Ectodermal cell (in vitro differentiated cells): Measurements from ENCODE around the gene TTC39A.

Source experiments
- H3K27ac ChIP-seq: 2 replicates; pipeline ENCODE4 v1.7.0; 2013; ENCODE audit warnings: mild to moderate bottlenecking, low read depth, low read length; ENCODE audit not compliant: insufficient read depth, poor library complexity, severe bottlenecking
- H3K27me3 ChIP-seq: 2 replicates; pipeline ENCODE4 v1.7.0; 2013; ENCODE audit warnings: mild to moderate bottlenecking, low read length; ENCODE audit not compliant: insufficient read depth, control insufficient read depth, poor library complexity, severe bottlenecking
- H3K36me3 ChIP-seq: one replicate; pipeline ENCODE4 v1.7.0; 2013; ENCODE audit warnings: low read length; ENCODE audit not compliant: control insufficient read depth, insufficient read depth
- H3K4me1 ChIP-seq: one replicate; pipeline ENCODE4 v1.7.0; 2013; ENCODE audit warnings: low read length; ENCODE audit not compliant: control insufficient read depth, insufficient read depth
- H3K4me3 ChIP-seq: 2 replicates; pipeline ENCODE4 v1.7.0; 2013; ENCODE audit warnings: low read depth, low read length, control low read depth; ENCODE audit not compliant: insufficient read depth
- H3K9me3 ChIP-seq: 2 replicates; pipeline ENCODE4 v1.7.0; 2013; ENCODE audit warnings: mild to moderate bottlenecking, low read length, moderate library complexity; ENCODE audit not compliant: control insufficient read depth
- WGBS, 2 experiments: methylation state at CpG; one replicate each; pipeline ENCODE4 v1.1.7; 2013; ENCODE audit warnings: missing lambda C conversion rate in 2 of 2; 5-methylcytosine and 5-hydroxymethylcytosine counted together

TTC39A gene

DNA sequence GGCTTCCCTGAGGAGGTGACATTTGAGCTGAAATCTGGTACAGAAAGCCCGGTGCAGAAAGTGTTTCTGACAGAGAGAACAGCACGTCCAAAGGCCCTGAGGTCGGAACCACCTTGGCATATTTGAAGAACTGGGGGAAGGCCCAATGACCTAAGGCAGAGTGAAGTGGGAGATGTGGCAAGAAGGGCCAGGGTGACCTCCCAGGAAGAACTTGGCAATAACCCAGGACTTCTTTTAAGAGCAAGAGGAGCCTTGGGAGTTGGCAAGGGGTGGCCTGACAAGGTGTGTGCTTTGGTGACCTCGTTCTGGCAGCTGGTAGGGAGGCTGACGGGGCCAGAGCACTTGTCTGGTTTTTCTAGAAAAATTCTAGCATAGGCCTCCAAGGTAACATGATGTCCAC is 23.4 kb downstream of the TTC39A start:
- Histone ChIP-seq H3K4me1 (no peaks in the 10 kb centered on the region), H3K9me3 (no peaks in the 10 kb centered on the region), H3K36me3 (no peaks in the 10 kb centered on the region), H3K27me3 (no peaks in the 10 kb centered on the region), H3K27ac (no peak overlapping the region), H3K4me3 (no peak overlapping the region)
- whole genome bisulfite sequencing, 2 experiments, result 94% methylated on average over 5 of the region's 5 CpGs

- WGBS, 2 experiments, result 85 to 90% methylated on average over 4 of the region's 4 CpGs
- H3K27ac ChIP-seq, result no peak overlapping the region
These were observed 25.0 kb downstream of the TTC39A start for GRCh38 chr1:51305371-51305823.

GRCh38 chr1:51304360-51304759 is 26.0 kb downstream of the TTC39A start:
- Histone ChIP-seq H3K36me3 (no peaks in the 10 kb centered on the region), H3K27ac (no peak overlapping the region), H3K27me3 (no peaks in the 10 kb centered on the region), H3K9me3 (no peaks in the 10 kb centered on the region), H3K4me3 (no peak overlapping the region), H3K4me1 (no peaks in the 10 kb centered on the region)
- WGBS, 2 experiments, result 88 to 95% methylated on average over 1 of the region's 1 CpG

More at GRCh38 chr1:51305371-51305823, 25.0 kb downstream of the TTC39A start:
- H3K27me3 ChIP-seq, result no peaks in the 10 kb centered on the region
- no peaks in the 10 kb centered on the region for H3K9me3 ChIP-seq
- H3K4me1 ChIP-seq, result no peaks in the 10 kb centered on the region
- no peak overlapping the region for H3K4me3 ChIP-seq
- no peaks in the 10 kb centered on the region for H3K36me3 ChIP-seq

GRCh38 chr1:51303751-51304251 is 26.6 kb downstream of the TTC39A start:
- H3K4me1 ChIP-seq, result no peaks in the 10 kb centered on the region
- H3K36me3 ChIP-seq, result no peaks in the 10 kb centered on the region
- 92% methylated on average over 7 to 8 of the region's 8 CpGs for WGBS, 2 experiments
- H3K9me3 ChIP-seq, result no peaks in the 10 kb centered on the region
- H3K4me3 ChIP-seq, result no peak overlapping the region
- no peak overlapping the region for H3K27ac ChIP-seq
- H3K27me3 ChIP-seq, result no peaks in the 10 kb centered on the region

GRCh38 chr1:51303315-51303714 is 27.0 kb downstream of the TTC39A start:
- no peaks in the 10 kb centered on the region for H3K36me3 ChIP-seq
- H3K27ac ChIP-seq, result no peak overlapping the region
- no peaks in the 10 kb centered on the region for H3K9me3 ChIP-seq
- no peak overlapping the region for H3K4me3 ChIP-seq
- WGBS, 2 experiments, result 79 to 85% methylated on average over 6 of the region's 6 CpGs
- H3K4me1 ChIP-seq, result no peaks in the 10 kb centered on the region
- H3K27me3 ChIP-seq, result no peaks in the 10 kb centered on the region

DNA sequence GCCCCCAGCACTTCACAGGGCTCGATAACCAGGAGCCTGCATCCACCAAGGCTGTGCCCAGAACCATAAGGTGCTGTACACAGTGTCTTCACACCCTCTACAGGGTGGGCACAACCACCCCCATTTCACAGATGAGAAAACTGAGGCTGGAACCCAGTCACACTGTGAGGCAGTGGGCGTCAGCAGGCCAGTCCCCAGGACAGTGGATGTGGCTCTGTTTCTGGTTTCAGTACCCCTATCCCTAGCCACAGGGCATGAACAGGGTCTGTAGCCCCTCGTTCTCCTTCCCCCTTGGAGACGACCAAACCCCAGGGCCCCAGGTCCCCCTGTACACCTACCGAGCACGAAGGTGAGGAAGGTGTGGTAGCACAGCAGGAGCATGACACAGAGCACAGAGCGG is 27.6 kb downstream of the TTC39A start:
- H3K27me3 ChIP-seq, result no peaks in the 10 kb centered on the region
- H3K4me3 ChIP-seq, result no peak overlapping the region
- no peaks in the 10 kb centered on the region for H3K9me3 ChIP-seq
- H3K36me3 ChIP-seq, result no peaks in the 10 kb centered on the region
- H3K27ac ChIP-seq, result no peak overlapping the region
- WGBS, 2 experiments, result 88% methylated on average over 7 of the region's 7 CpGs
- H3K4me1 ChIP-seq, result no peaks in the 10 kb centered on the region

- Histone ChIP-seq H3K9me3 (no peaks in the 10 kb centered on the region), H3K4me1 (no peaks in the 10 kb centered on the region), H3K4me3 (no peak overlapping the region), H3K36me3 (no peaks in the 10 kb centered on the region), H3K27me3 (no peaks in the 10 kb centered on the region), H3K27ac (no peak overlapping the region)
- 93 to 96% methylated on average over 10 of the region's 10 CpGs for WGBS, 2 experiments
These were observed 28.1 kb downstream of the TTC39A start for GRCh38 chr1:51302270-51302669.

DNA sequence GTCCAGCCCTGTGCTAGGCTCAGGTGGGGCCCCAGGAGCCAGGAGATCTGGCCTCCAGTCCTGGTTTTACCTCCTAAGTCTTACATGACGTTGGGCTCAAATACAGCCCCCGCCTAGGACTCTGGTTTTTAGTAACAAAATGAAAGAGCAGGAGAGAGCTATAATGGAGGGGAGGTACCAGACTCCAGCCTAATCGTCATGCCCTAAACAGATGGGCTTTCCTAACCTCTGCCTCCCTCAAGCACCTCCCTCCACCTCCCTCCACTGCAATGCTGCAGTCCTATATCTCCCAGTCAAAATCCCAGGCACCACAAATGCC is 28.6 kb downstream of the TTC39A start:
- no peak overlapping the region for H3K27ac ChIP-seq
- WGBS, 2 experiments, result 81 to 85% methylated on average over 3 of the region's 3 CpGs

DNA sequence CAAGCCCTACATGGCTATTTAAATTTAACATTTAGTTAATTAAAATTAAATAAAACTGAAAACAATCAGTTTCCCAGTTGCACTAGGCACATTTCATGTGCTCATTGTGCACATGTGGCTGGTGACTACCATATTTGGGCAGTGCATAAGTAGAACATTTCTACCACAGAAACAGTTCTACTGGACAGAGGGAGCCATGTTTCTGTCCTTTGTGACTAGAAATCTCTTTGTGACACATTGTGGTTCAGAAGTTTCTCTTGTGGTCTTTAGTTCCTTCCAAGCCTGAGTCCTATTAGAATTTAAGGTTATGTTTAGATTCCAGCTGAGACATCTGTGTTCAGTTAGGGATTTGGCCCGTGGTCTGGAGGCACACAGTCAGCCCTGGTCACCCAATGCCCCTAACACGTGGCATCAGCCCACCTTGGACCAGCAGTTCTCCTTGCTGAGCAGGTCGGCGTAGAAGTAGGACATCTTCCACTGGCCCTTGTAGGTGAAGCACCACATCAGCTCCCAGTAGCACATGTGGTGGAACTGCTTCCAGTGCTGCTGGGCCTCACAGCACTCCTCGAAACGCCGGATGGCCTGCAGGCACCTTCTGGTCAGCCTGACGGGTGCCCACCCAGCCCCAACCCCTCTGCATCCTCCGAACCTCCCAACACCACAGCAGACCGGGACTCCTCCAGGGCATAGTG is 29.1 kb downstream of the TTC39A start:
- H3K4me3 ChIP-seq, result no peak overlapping the region
- H3K36me3 ChIP-seq, result no peaks in the 10 kb centered on the region
- no peaks in the 10 kb centered on the region for H3K9me3 ChIP-seq
- no peak overlapping the region for H3K27ac ChIP-seq
- peaks cover 7% of the 10 kb centered on the region for H3K4me1 ChIP-seq
- 93% methylated on average over 10 of the region's 10 CpGs for WGBS, 2 experiments
- no peaks in the 10 kb centered on the region for H3K27me3 ChIP-seq

More for the DNA sequence above, 28.6 kb downstream of the TTC39A start:
- Histone ChIP-seq H3K9me3 (no peaks in the 10 kb centered on the region), H3K4me1 (peaks cover 3% of the 10 kb centered on the region), H3K4me3 (no peak overlapping the region), H3K27me3 (no peaks in the 10 kb centered on the region), H3K36me3 (no peaks in the 10 kb centered on the region)

GRCh38 chr1:51299981-51300670 is 30.2 kb downstream of the TTC39A start:
- Histone ChIP-seq H3K4me3 (no peak overlapping the region), H3K27ac (no peak overlapping the region), H3K9me3 (no peaks in the 10 kb centered on the region), H3K4me1 (peaks cover 7% of the 10 kb centered on the region), H3K36me3 (no peaks in the 10 kb centered on the region), H3K27me3 (no peaks in the 10 kb centered on the region)
- 88 to 91% methylated on average over 6 of the region's 6 CpGs for WGBS, 2 experiments
